ENCODE data around the gene SLC25A25. TPM values are rescaled to one million over a fixed set of nuclear protein-coding genes. Genes with fewer than 3 reads are reported as not detected.

Gene SLC25A25
- total RNA-seq, 4 donors from 2014 or later = 15.8 to 37.9 (median 24.1) TPM

DNA sequence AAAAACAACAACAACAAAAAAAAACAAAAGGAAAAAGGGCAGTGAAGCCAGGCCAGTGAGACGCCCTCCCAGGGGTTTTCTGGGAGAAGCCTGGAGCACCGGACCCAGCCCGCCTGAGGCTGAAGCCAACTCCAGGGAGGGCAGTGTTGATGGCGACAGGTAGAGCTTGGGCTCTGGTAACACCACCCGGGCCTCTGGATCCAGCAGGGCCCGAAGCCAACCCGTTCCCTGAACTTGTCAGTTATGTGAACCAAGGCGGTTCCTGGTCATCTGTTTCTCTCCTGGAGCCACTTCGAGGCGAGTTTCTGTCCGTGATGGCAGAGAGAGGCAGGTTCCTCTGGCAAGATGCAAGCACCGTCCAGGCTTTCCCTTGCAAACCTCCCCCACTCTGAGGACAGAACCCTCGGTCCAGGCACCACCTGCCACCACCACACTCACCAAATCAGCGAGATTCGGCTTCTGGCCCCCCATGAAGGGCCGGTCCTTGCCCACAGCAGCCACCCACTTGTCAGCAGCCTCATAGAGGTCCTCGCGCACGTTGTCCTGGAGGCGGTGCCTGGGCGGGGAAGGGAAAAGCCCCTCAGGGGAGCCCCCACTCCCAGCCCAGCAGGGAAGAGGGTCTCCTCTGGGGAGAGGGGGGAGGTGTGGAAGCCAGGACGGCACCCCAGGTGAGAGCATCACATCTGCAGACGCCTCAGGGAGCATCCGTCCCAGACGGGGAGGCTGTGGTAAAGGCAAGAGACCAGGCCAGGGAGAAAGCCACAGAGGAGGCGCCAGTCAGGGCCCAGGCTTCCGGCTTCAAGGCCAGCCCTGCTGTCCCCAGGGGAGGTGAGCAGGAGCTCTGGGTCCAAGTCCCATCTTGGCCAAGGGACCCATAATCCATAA, 54.1 kb downstream of the SLC25A25 start:
- TF ChIP-seq, protein P1, sequence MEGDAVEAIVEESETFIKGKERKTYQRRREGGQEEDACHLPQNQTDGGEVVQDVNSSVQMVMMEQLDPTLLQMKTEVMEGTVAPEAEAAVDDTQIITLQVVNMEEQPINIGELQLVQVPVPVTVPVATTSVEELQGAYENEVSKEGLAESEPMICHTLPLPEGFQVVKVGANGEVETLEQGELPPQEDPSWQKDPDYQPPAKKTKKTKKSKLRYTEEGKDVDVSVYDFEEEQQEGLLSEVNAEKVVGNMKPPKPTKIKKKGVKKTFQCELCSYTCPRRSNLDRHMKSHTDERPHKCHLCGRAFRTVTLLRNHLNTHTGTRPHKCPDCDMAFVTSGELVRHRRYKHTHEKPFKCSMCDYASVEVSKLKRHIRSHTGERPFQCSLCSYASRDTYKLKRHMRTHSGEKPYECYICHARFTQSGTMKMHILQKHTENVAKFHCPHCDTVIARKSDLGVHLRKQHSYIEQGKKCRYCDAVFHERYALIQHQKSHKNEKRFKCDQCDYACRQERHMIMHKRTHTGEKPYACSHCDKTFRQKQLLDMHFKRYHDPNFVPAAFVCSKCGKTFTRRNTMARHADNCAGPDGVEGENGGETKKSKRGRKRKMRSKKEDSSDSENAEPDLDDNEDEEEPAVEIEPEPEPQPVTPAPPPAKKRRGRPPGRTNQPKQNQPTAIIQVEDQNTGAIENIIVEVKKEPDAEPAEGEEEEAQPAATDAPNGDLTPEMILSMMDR (IDR thresholded peaks at IDR 0.05) = no peak
- TF ChIP-seq POLR2A (IDR thresholded peaks at IDR 0.05) = no peak
- Histone ChIP-seq H3K27ac (no peak overlapping the region), H3K27me3 (no peaks in the 10 kb centered on the region), H3K4me1 (peaks cover 20 to 42% (median 21%) of the 10 kb centered on the region in 3 donors), H3K36me3 (peaks cover 9 to 52% (median 32%) of the 10 kb centered on the region in 3 donors), H3K9me3 (no peaks in the 10 kb centered on the region), H3K4me3 (no peak overlapping the region)
- intact Hi-C loops (cut with DNase I) = no loop called here
- WGBS, 2 donors = 82 to 90% methylated on average over 7 to 17 of the region's 27 CpGs
- no peak for DNase-seq

DNA sequence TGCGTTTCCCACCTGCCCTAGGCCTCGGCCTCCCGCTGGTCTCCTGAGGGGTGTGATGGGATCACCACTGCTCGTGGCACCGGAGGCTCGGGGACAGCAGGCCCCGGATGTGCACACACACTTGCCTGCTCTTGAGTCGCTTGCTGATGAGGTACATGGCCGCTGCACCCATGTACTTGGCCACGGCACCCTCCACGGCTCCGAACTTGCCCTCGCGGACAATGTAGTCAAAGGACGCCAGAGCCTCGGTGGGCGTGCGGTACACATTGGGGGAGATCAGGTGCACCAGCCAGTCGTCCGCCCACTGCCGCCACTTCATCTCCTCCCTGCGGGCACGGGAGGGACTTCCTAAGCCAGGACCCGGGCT, 54.8 kb downstream of the SLC25A25 start:
- H3K27ac ChIP-seq = no peak overlapping the region
- no peak for TF ChIP-seq POLR2A (IDR thresholded peaks at IDR 0.05)
- TF ChIP-seq, protein P1 (IDR thresholded peaks at IDR 0.05) = no peak
- H3K4me3 ChIP-seq = no peak overlapping the region
- intact Hi-C loops (cut with DNase I) = no loop called here
- H3K27me3 ChIP-seq = no peaks in the 10 kb centered on the region
- peaks cover 9 to 52% (median 32%) of the 10 kb centered on the region in 3 donors for H3K36me3 ChIP-seq
- H3K4me1 ChIP-seq = peaks cover 20 to 38% (median 20%) of the 10 kb centered on the region in 3 donors
- DNase-seq = no peak
- WGBS, 2 donors = 87 to 100% methylated on average over 1 to 3 of the region's 24 CpGs
- H3K9me3 ChIP-seq = no peaks in the 10 kb centered on the region

DNA sequence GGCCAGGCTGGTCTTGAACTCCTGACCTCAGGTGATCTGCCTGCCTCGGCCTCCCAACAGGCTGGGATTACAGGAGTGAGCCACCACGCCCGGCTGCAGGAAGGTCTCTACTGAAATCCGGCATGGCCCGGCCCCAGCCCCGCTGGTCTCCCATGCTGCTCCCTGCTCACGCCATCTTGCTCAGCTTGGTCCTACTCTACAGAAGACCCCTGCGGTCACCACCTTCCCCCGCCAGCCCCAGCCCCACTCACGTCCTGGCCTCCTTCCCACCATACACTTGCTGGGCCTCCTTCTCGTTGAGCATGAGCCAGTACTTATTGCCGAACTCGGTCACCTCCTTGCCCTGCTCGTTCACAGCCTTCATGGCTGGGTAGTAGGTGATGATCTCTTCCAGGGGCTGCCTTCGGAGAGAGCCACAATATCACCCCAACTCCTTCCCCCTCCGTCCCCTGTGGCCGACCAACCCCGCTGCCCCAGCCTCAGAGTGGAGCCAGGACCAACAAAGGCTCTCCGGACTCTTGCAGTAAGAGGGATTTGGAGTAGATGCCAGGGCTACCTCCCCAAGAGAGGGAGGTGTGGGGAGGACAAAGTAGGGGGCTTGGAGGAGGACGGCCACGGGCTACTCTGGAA, 55.5 kb downstream of the SLC25A25 start:
- no peaks in the 10 kb centered on the region for H3K9me3 ChIP-seq
- no peak overlapping the region for H3K4me3 ChIP-seq
- no peaks in the 10 kb centered on the region for H3K27me3 ChIP-seq
- no peak for TF ChIP-seq POLR2A (IDR thresholded peaks at IDR 0.05)
- TF ChIP-seq, protein P1 (IDR thresholded peaks at IDR 0.05) = no peak
- no peak overlapping the region for H3K27ac ChIP-seq
- H3K36me3 ChIP-seq = peaks cover 9 to 52% (median 32%) of the 10 kb centered on the region in 3 donors
- 88 to 90% methylated on average over 15 to 20 of the region's 21 CpGs for WGBS, 2 donors
- intact Hi-C loops (cut with DNase I) = no loop called here
- peaks cover 16 to 34% (median 20%) of the 10 kb centered on the region in 3 donors for H3K4me1 ChIP-seq
- no peak for DNase-seq

DNA sequence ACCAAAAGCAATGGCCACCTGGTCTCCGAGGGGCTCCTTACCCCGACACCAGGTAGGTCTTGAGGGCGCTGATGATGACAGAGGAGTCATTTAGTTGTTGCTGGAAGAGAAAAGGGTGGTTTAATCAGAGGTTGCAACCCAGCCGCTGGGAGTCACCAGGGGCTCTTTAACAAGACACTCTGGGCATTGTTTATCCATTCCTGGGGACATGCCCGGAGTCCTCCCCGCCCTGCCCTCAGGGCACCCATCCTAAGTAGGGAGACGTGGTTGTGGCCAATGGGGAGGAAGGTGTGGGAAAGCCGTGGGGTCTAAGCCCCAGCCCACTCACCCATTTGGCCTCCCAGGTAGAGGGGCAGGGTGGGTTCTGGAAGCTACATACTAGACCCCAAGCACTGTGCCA, 56.4 kb downstream of the SLC25A25 start:
- H3K27me3 ChIP-seq = no peaks in the 10 kb centered on the region
- H3K4me3 ChIP-seq = no peak overlapping the region
- H3K4me1 ChIP-seq = peaks cover 24 to 42% (median 27%) of the 10 kb centered on the region in 3 donors
- no peaks in the 10 kb centered on the region for H3K9me3 ChIP-seq
- peaks cover 9 to 52% (median 32%) of the 10 kb centered on the region in 3 donors for H3K36me3 ChIP-seq
- TF ChIP-seq, protein P1 (IDR thresholded peaks at IDR 0.05) = no peak
- no peak for TF ChIP-seq POLR2A (IDR thresholded peaks at IDR 0.05)
- intact Hi-C loops (cut with DNase I) = no loop called here
- no peak overlapping the region for H3K27ac ChIP-seq
- WGBS, 2 donors = 62 to 87% methylated on average over 3 to 4 of the region's 8 CpGs
- no peak for DNase-seq

All from esophagus squamous epithelium (tissue), 5 donors.